H9 (cell line): ENCODE measurements around the gene TINAG. TPM values are rescaled to one million over a fixed set of nuclear protein-coding genes. Genes with fewer than 3 reads are reported as not detected.

ENCODE experiments used
- DNase-seq: peaks from one replicate; pipeline ENCODE4 v3.0.0-alpha.2; 2017
- H2AFZ ChIP-seq: one replicate; pipeline ENCODE4 v1.6.1; 2013; ENCODE audit warnings: mild to moderate bottlenecking, low read length, control low read depth, moderate library complexity
- H2AK5ac ChIP-seq: 2 replicates; pipeline ENCODE4 v1.6.1; 2013; ENCODE audit warnings: low read length, control low read depth, mixed read lengths; ENCODE audit not compliant: insufficient read length
- H2BK120ac ChIP-seq: one replicate; pipeline ENCODE4 v1.6.1; 2013; ENCODE audit warnings: low read depth, mild to moderate bottlenecking, low read length, control low read depth, inconsistent platforms; ENCODE audit not compliant: poor library complexity, severe bottlenecking
- H2BK12ac ChIP-seq: 2 replicates; pipeline ENCODE4 v1.6.1; 2013; ENCODE audit warnings: low read length, control low read depth, mixed read lengths, low read depth; ENCODE audit not compliant: insufficient read length
- H2BK15ac ChIP-seq: 2 replicates; pipeline ENCODE4 v1.6.1; 2013; ENCODE audit warnings: low read depth, low read length, control low read depth
- H2BK20ac ChIP-seq: one replicate; pipeline ENCODE4 v1.6.1; 2013; ENCODE audit warnings: low read depth, mild to moderate bottlenecking, low read length, control low read depth, inconsistent platforms; ENCODE audit not compliant: poor library complexity, severe bottlenecking
- H2BK5ac ChIP-seq: 2 replicates; pipeline ENCODE4 v1.6.1; 2013; ENCODE audit warnings: low read length, control low read depth, mixed read lengths; ENCODE audit not compliant: insufficient read length
- H3K14ac ChIP-seq: 2 replicates; pipeline ENCODE4 v1.6.1; 2013; ENCODE audit warnings: low read length, control low read depth; ENCODE audit not compliant: insufficient read depth
- H3K18ac ChIP-seq: 2 replicates; pipeline ENCODE4 v1.6.1; 2013; ENCODE audit warnings: low read depth, mild to moderate bottlenecking, mixed read lengths, low read length, control low read depth; ENCODE audit not compliant: insufficient read length
- H3K23ac ChIP-seq: 2 replicates; pipeline ENCODE4 v1.6.1; 2013; ENCODE audit warnings: low read length, control low read depth, mixed read lengths, low read depth; ENCODE audit not compliant: insufficient read length
- H3K23me2 ChIP-seq: 2 replicates; pipeline ENCODE4 v1.6.1; 2013; ENCODE audit warnings: low read depth, mild to moderate bottlenecking, mixed read lengths, low read length, control low read depth; ENCODE audit not compliant: insufficient read length, poor library complexity, severe bottlenecking
- H3K27ac ChIP-seq: 2 replicates; pipeline ENCODE4 v1.5.1; 2013; ENCODE audit warnings: low read length, control low read depth, mixed read lengths, low read depth; ENCODE audit not compliant: insufficient read length
- H3K27me3 ChIP-seq: 2 replicates; pipeline ENCODE4 v1.6.1; 2013; ENCODE audit warnings: low read length, control low read depth, inconsistent platforms; ENCODE audit not compliant: insufficient read depth
- H3K4ac ChIP-seq: 2 replicates; pipeline ENCODE4 v1.6.1; 2013; ENCODE audit warnings: low read depth, mild to moderate bottlenecking, control low read depth, inconsistent platforms, low read length, moderate library complexity
- H3K4me1 ChIP-seq: 2 replicates; pipeline ENCODE4 v1.6.1; 2013; ENCODE audit warnings: low read length, control low read depth, inconsistent platforms; ENCODE audit not compliant: insufficient read depth
- H3K4me2 ChIP-seq: 2 replicates; pipeline ENCODE4 v1.6.1; 2013; ENCODE audit warnings: low read length, control low read depth, mixed read lengths; ENCODE audit not compliant: insufficient read length, insufficient read depth
- H3K56ac ChIP-seq: 2 replicates; pipeline ENCODE4 v1.6.1; 2013; ENCODE audit warnings: low read depth, mild to moderate bottlenecking, mixed read lengths, low read length, control low read depth; ENCODE audit not compliant: insufficient read length
- H3K79me1 ChIP-seq: 2 replicates; pipeline ENCODE4 v1.6.1; 2013; ENCODE audit warnings: low read depth, mild to moderate bottlenecking, moderate library complexity, low read length, control low read depth, inconsistent platforms; ENCODE audit not compliant: insufficient read depth, poor library complexity, severe bottlenecking
- H3K79me2 ChIP-seq: 2 replicates; pipeline ENCODE4 v1.6.1; 2013; ENCODE audit warnings: low read length, control low read depth, inconsistent platforms; ENCODE audit not compliant: insufficient read depth
- H3K9ac ChIP-seq: 2 replicates; pipeline ENCODE4 v1.6.1; 2013; ENCODE audit warnings: low read length, control low read depth, mixed read lengths; ENCODE audit not compliant: insufficient read length; ENCODE audit errors: extremely low read depth
- H3K9me3 ChIP-seq: one replicate; pipeline ENCODE4 v1.6.1; 2013; ENCODE audit warnings: low read depth, low read length, inconsistent platforms; ENCODE audit not compliant: control insufficient read depth
- H3T11ph ChIP-seq: one replicate; pipeline ENCODE4 v1.6.1; 2013; ENCODE audit warnings: mild to moderate bottlenecking, low read length, control low read depth, inconsistent platforms
- H4K20me1 ChIP-seq: one replicate; pipeline ENCODE4 v1.6.1; 2013; ENCODE audit not compliant: control insufficient read depth, insufficient read length, insufficient read depth
- H4K5ac ChIP-seq: 2 replicates; pipeline ENCODE4 v1.6.1; 2013; ENCODE audit warnings: low read depth, mild to moderate bottlenecking, mixed read lengths, low read length, control low read depth; ENCODE audit not compliant: insufficient read length
- H4K8ac ChIP-seq: replicated peaks from 2 replicates; pipeline ENCODE4 v1.6.1; 2013; ENCODE audit warnings: low read length, control low read depth, mixed read lengths, low read depth; ENCODE audit not compliant: insufficient read length
- H4K91ac ChIP-seq: 2 replicates; pipeline ENCODE4 v1.6.1; 2013; ENCODE audit warnings: low read depth, mild to moderate bottlenecking, moderate library complexity, mixed read lengths, low read length, control low read depth; ENCODE audit not compliant: insufficient read length
- H3K27ac Mint-ChIP-seq, 3 experiments: 2 replicates in 2 of 3; 3 replicates in 1 of 3; pipeline ENCODE4 v1.8.0; 2020 to 2021; ENCODE audit warnings: mixed read lengths in 3 of 3, mild to moderate bottlenecking in 1 of 3, moderate library complexity in 1 of 3
- H3K27me3 Mint-ChIP-seq: 2 replicates; pipeline ENCODE4 v1.8.0; 2021; ENCODE audit warnings: low read depth, mild to moderate bottlenecking, moderate library complexity, mixed read lengths
- H3K36me3 Mint-ChIP-seq, 3 experiments: 2 replicates in 2 of 3; 3 replicates in 1 of 3; pipeline ENCODE4 v1.8.0; 2020 to 2021; ENCODE audit warnings: low read depth in 3 of 3, mixed read lengths in 3 of 3; ENCODE audit not compliant: insufficient read depth in 1 of 3
- H3K4me1 Mint-ChIP-seq, 2 experiments: 2 replicates each; pipeline ENCODE4 v1.8.0; 2020; ENCODE audit warnings: mixed read lengths in 2 of 2
- H3K4me3 Mint-ChIP-seq, 2 experiments: 2 replicates in 1 of 2; 3 replicates in 1 of 2; pipeline ENCODE4 v1.8.0; 2020 to 2021; ENCODE audit warnings: mild to moderate bottlenecking in 2 of 2, mixed read lengths in 2 of 2, moderate library complexity in 1 of 2
- H3K9me3 Mint-ChIP-seq, 2 experiments: 2 replicates in 1 of 2; 3 replicates in 1 of 2; pipeline ENCODE4 v1.8.0; 2020; ENCODE audit warnings: mild to moderate bottlenecking in 2 of 2, mixed read lengths in 2 of 2, moderate library complexity in 1 of 2
- CTCF ChIP-seq: fragments of 200-600 bp; sonication (generic); conservative IDR thresholded peaks from 3 replicates; pipeline ENCODE4 v1.8.0; 2021; ENCODE audit warnings: antibody characterized with exemption, mild to moderate bottlenecking
- WGBS: extraction: QIAGEN DNeasy Blood & Tissue Kit; methylation state at CpG from one replicate; pipeline ENCODE4 v1.1.7; 2013; ENCODE audit warnings: missing lambda C conversion rate, low lambda C conversion rate, mixed read lengths; ENCODE audit not compliant: insufficient read length; ENCODE audit errors: extremely low coverage; 5-methylcytosine and 5-hydroxymethylcytosine counted together
- total RNA-seq: library from RNA; stranded (reverse); gene quantifications from 2 replicates; pipeline ENCODE4 v1.2.1, GENCODE V29; 2021

Gene TINAG
- total RNA-seq, 1 experiment from 2014 or later = not detected

DNA sequence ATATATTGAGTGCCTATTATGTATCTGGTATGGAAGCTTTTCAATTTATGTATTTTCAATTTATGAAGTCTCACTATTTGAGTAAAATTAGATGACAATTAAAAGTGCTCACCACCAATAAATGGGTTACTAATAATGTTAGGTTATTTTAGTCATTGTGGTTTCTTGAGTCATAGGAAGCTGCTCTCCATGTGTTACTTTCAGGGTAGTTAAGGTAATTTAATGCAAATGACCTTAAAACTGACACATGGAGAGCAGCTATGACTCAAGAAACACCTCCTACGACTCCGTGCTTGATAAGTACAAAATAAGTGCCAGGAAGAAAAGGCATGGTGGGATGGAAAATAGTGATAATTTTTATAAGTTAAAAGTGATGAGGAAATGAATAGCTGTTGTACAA, 16.5 kb upstream of the TINAG start:
- H2BK5ac ChIP-seq = no peak overlapping the region
- Mint-ChIP-seq H3K27ac (no peak overlapping the region), H3K9me3 (peaks cover 0 to 5% of the 10 kb centered on the region in 2 experiments; a peak in 2 of 5 replicates), H3K4me1 (no peaks in the 10 kb centered on the region), H3K27me3 (no peaks in the 10 kb centered on the region), H3K4me3 (no peak overlapping the region), H3K36me3 (no peaks in the 10 kb centered on the region)
- no peak overlapping the region for H2BK120ac ChIP-seq
- H2BK12ac ChIP-seq = no peak overlapping the region
- H3K27ac ChIP-seq = no peak overlapping the region
- H3K23me2 ChIP-seq = peaks cover 4% of the 10 kb centered on the region
- no peaks in the 10 kb centered on the region for H3K79me2 ChIP-seq
- H3K79me1 ChIP-seq = no peaks in the 10 kb centered on the region
- no peak for DNase-seq
- no peak overlapping the region for H3K23ac ChIP-seq
- no peak overlapping the region for H4K5ac ChIP-seq
- no peak overlapping the region for H3K9ac ChIP-seq
- WGBS = no CpG with 5 or more reads among the region's 2 CpGs
- no peak overlapping the region for H3T11ph ChIP-seq
- H3K56ac ChIP-seq = no peak overlapping the region
- no peak overlapping the region for H2BK15ac ChIP-seq
- TF ChIP-seq CTCF = no peak
- no peak overlapping the region for H2AFZ ChIP-seq
- no peak overlapping the region for H3K4ac ChIP-seq
- H4K20me1 ChIP-seq = no peaks in the 10 kb centered on the region
- no peak overlapping the region for H3K18ac ChIP-seq
- no peak overlapping the region for H2AK5ac ChIP-seq
- no peak overlapping the region for H3K4me2 ChIP-seq
- H3K27me3 ChIP-seq = no peaks in the 10 kb centered on the region
- H2BK20ac ChIP-seq = no peak overlapping the region
- no peaks in the 10 kb centered on the region for H3K4me1 ChIP-seq
- no peak overlapping the region for H3K14ac ChIP-seq
- H4K91ac ChIP-seq = no peak overlapping the region
- no peak overlapping the region for H4K8ac ChIP-seq
- H3K9me3 ChIP-seq = no peaks in the 10 kb centered on the region
